ENCODE data around the gene CEP68.
A peak's percentile ranks its signal among the peaks of the same experiment; 100 is the strongest.
"Not testable (repeated sequence)": the region's sequence is repeated elsewhere in the genome, so short reads cannot be mapped to it uniquely, and the experiment has no call there.

The CEP68 gene

DNA sequence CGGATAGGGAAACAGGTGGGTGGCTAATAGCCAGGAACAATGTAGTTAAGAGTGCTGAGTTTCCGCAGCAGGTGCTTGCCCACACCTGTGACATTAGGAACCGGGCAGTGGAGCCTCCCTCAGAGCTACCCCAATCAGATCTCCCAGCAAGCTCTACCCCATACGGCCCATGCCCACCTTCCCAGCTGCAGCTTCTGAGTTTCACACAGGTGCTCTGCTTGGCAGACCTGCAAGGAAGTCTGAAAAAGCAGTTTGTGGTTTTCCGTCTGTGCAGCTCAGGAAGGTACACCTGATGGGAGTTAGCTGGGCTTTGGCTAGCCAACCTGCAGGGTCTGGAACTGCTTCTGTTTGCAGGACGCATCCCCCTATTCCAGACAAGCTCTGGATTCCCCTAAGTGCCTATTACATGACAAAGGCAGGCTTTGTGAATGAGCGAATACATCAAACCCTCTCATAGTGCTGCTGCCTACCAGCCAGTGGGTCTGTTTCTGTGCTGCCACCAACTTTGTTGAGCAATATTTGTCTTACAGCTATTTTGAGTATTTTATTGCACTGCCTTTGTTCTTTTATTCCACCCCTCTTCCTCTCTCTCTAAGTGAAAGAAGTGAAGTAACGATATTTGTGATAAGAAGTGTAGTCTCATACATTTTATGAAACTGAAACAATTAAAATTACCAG is 24.7 kb upstream of the CEP68 start:
- no peak for DNase-seq

DNA sequence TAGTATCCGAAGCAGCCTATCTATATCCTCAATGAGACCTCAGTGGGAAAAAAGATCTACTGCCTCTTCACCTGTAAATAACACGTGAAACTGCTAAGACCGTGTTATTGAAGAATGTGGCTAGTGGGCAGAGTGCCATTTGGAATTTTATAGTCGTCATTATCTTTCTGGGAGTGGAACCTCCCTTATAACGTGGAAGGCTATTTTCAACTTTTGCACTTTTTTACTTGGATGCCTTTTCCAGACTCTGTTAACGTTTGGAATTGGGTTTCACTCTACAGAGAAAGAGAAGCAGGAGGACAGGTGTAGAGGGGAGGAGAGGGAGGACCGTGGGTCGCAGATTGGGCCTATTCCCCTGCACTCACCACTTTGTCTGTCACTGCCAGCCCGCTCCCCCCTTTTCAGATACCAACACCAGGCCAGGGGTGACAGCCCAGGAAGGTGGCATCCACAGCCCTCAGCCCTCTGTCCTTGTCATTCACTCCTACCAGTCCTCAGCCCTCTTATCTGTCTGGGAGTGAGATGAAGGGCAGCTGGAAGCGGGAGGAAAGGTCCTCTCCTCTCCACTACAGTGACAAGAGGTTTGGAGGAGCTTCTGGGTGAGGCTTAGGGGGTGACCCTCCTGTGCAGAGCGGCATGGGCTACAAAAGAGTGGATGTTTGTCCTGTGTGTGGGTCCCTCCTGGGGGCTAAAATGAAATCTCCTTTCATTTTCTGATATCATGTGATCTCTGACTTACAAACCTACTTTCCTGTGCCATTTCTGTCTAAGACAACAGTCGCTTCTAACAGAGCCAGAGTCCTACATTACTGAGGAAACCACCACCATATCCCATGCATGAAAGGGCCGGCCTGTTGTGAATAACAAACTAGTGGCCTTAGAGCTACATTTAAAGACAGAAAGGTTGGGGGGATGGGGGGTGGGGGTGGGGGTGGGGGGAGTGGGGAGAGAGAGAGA is 23.9 kb upstream of the CEP68 start:
- DNase-seq = no peak

DNA sequence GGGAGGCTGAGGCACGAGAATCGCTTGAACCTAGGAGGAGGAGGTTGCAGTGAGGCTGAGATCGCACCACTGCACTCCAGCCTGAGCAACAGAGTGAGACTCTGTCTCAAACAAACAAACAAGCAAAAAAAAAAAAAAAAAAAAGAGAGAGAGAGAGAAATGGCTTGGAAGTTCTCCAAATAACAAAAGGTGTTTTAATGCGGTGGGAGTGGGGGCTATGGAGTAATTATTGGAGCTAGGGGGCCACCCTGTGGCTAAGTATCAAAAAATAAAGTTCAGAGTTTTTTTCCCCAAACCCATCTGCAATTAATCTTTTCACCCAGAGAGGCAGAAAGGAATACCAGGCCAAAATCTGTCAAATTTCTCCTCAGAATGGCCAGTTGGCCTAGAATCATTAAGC is 23.0 kb upstream of the CEP68 start:
- no peak for DNase-seq

GRCh38 chr2:65033667-65034066 is 22.5 kb upstream of the CEP68 start:
- not testable (repeated sequence) for DNase-seq

DNA sequence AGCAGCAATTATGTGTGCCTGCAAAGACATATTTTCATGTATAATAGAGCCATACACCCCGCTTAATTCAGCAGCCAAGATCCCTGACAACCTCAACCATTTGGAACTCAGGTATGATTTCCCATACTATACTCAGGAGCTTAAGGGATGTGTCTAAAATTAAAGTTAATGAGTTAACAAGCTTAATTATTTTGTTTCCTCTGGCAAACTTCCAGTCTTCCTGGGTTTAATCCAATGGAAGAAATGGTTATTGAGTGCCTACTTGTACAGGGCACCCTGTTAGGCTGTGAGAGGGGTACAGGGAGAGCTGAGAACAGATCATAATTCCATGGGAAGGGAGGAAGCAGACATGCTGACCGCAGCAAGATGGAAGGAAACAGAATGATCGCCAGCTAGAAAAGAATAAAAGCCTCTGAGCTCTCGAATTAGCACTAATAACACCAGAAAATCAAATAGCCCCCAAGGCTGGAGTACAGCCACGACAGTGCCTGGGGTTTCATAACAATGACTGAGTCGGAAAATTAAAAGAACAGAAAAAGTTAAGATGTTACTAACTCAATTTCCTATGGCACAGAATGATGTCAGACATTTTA is 20.8 kb upstream of the CEP68 start:
- no peak for DNase-seq

GRCh38 chr2:65037178-65037577 is 19.0 kb upstream of the CEP68 start:
- DNase-seq = no peak

GRCh38 chr2:65039640-65040039 is 16.6 kb upstream of the CEP68 start:
- DNase-seq = no peak

DNA sequence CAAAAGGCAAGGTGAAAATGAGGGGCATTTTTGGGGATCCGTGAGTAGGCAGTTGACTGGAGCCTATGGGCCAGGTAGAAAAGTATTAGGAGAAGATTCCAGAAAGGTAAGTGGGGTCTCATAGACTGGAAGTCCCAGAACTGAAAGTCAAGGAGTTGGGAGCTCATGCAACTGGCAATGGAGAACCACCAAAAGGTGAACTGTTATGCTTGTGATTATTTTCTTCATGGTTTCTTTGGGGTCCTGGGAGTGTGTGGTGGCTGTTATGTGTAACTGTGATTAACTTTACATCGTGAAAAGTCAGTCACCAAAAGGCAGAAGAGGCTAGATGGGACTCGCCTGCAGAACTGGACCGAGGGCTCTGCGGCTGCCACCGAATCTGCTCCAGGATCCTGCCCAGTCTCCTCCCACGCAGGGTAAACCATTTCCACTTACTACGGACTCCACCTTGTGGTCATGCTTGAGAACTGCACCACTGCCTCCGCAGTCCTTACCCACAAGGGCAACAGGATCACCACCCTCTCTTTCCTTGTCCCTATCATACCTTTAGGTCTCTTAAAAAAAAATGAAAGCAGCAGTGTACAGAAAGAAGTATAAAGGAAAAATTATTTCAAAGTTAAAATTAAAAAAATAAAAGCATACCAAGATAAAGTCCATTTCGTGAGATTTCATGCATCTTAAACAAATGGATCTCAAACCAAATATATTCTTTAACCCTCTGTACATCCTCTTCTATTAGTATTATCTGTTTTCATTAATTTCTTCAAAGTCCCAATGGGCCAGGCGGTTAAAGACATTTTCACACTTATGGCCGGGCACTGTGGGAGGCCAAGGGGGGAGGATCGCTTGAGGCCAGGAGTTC is 15.6 kb upstream of the CEP68 start:
- DNase-seq = peak; percentile 81

- no peak for DNase-seq
Observed at GRCh38 chr2:65043001-65043400, 13.2 kb upstream of the CEP68 start.

- DNase-seq = no peak
Observed at GRCh38 chr2:65044097-65044735, 12.0 kb upstream of the CEP68 start.

DNA sequence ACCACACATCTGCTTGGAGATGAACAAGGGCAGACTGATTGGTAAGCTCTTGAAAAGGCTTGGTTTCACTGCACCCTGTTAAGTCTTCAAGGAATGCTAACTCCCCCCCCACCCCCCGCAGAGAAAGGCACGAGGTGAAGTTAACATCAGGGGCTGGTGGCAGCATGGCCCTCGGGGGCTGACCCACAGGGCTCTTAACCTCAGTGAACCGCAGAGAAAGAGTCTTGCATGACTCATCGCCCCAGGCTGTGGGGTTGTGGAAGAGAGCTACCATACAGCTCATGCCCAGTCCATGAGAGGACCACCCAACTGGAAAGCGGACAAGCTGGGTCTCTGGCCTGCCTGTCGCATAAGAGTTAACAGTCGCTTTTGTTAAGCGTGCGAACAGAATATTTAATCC is 10.6 kb upstream of the CEP68 start:
- no peak for DNase-seq

DNA sequence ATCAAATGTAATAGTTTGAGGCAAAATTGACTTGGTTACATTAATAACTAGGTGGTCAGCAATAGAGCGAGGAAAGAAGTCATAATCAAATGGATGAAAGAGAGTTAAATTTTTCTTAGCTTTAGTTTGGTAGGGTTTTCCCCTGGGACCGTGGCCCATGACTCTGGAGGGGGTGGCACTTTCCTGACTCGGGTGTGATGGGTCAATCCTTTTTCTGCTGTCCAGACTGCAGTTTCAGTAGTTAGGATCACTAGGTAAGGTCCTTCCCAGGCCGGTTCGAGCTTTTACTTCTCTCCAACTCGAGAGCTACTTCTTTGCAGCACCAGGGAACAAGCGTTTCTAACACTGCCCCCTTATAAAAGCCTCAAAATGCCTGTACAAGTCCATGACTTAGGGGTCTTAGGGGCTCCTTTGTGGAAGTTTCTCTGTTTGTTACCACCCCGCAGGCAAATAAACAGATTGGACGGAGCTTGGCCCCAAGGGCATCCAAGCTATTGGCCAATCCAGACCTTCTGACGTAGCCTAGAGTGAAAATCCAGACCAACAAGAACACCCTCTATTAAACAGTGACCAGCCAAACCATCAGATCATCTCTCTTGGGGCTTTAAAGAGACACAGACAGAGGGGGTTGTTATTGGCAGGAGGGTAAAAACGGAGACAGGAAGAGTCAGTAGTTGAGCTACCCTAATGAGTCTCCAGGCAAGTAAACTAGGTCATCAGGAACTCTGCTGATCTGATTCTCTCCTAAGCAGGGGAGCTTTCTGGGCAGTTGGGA is 9.4 kb upstream of the CEP68 start:
- no peak for DNase-seq

- DNase-seq = no peak
Observed at GRCh38 chr2:65049010-65049639, 7.1 kb upstream of the CEP68 start.

- DNase-seq = no peak
Observed at GRCh38 chr2:65050931-65051330, 5.3 kb upstream of the CEP68 start.

GRCh38 chr2:65053199-65053598 is 3.0 kb upstream of the CEP68 start:
- DNase-seq = no peak

- DNase-seq = no peak
Observed at GRCh38 chr2:65054749-65055421, 1.3 kb upstream of the CEP68 start.

GRCh38 chr2:65055422-65056214 is 598 bp upstream of the CEP68 start:
- no peak for DNase-seq

GRCh38 chr2:65057054-65057375 is 799 bp downstream of the CEP68 start:
- no peak for DNase-seq

DNA sequence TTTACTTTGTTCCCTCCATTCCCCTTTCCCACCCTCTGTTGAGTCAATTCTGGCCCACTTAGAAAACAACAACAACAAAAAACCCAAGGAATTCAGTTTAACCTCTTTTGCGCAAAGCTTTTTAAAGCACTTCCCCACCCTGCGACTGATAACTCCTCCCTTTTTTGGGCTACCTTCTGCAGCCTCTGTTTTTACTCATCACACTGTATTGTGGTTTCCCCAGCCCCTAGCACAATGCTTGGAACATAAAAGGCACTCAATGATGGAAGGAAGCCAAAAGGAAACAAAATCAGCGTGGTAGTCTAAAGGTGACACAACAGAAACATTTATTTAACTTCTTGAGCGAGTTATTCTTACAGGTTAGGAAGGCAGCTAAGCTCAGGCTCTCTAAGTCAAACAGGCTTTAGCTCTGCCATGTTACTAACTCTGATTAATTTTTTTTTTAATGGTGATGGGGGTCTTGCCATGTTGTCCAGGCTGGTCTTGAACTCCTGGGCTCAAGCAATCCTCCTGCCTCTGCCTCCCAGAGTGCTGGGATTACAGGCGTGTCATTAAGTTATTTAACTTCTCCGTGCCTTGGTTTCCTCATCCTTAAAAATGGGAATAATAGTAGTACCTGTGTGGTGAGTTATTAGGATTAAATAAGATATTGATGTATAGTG is 1.3 kb downstream of the CEP68 start:
- DNase-seq = no peak
